ENCODE results near the gene LGALS7B. TPM values are rescaled to one million over a fixed set of nuclear protein-coding genes. Genes with fewer than 3 reads are reported as not detected.
"Not testable (repeated sequence)": the region's sequence is repeated elsewhere in the genome, so short reads cannot be mapped to it uniquely, and the experiment has no call there.

The LGALS7B gene
- total RNA-seq, 1 experiment from 2014 or later, result 2.4 TPM

DNA sequence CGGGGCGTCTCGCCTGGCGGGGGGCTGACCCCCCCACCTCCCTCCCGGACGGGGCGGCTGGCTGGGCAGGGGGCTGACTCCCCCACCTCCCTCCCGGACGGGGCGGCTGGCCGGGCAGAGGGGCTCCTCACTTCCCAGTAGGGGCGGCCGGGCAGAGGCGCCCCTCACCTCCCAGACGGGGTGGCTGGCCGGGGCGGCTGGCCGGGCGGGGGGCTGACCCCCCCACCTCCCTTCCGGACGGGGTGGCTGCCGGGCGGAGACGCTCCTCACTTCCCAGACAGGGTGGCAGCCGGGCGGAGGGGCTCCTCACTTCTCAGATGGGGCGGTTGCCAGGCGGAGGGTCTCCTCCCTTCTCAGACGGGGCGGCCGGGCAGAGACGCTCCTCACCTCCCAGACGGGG is 8.8 kb downstream of the LGALS7B start:
- ATAC-seq; CTCF ChIA-PET; H2AFZ ChIP-seq (ENCODE audit: low read depth, low read length, poor library complexity, severe bottlenecking); H3K9me3 ChIP-seq (ENCODE audit: control insufficient read depth in 1 of 2, insufficient read depth in 1 of 2, low read depth in 1 of 2, low read length in 2 of 2); H3K27ac ChIP-seq (ENCODE audit: low read depth, low read length); POLR2A ChIA-PET; H4K20me1 ChIP-seq (ENCODE audit: insufficient read depth); H3K4me1 ChIP-seq (ENCODE audit: control insufficient read depth in 1 of 2, insufficient read depth in 2 of 2, low read length in 2 of 2); H3K4me3 ChIP-seq (replicated peaks in 1 of 2; ENCODE audit: low read depth in 1 of 2, low read length in 2 of 2); H3K9me2 ChIP-seq (ENCODE audit: insufficient read depth); DNase-seq (ENCODE audit: low read depth, low spot score); H3K9ac ChIP-seq (ENCODE audit: low read length); intact Hi-C loops (cut with micrococcal nuclease); H3K36me3 ChIP-seq (ENCODE audit: control insufficient read depth in 1 of 2, insufficient read depth in 2 of 2, low read length in 2 of 2); H3K27me3 ChIP-seq (ENCODE audit: insufficient read depth, low read length); H3K4me2 ChIP-seq (ENCODE audit: low read length); BruUV-seq (replicated peaks); H3K79me2 ChIP-seq (ENCODE audit: insufficient read depth, low read length); RAD21 ChIA-PET (ENCODE audit: low non-redundant PET in 1 of 2, low total read pairs in 2 of 2, uncharacterized antibody in 2 of 2, unreplicated experiment in 2 of 2): not testable (repeated sequence)

DNA sequence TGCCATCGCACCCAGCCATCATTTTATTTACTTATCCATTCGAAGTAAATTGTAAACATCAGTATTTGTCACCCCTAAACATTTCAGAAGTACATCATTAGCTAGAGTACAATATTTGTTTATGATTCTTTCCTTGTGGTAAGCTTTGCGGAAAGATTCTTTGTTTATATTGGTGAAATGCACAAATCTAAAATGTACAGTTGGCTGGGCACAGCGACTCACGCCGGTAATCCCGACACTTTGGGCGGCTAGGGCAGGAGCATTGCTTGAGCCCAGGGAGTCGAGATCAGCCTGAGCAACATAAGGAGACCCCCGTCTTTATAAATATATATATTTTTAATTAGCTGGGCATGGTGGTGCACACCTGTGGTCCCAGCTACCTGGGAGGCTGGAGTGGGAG is 10.1 kb downstream of the LGALS7B start:
- Histone ChIP-seq H3K9ac (ENCODE audit: low read length) (no peak overlapping the region), H3K4me2 (ENCODE audit: low read length) (no peak overlapping the region), H3K36me3 (ENCODE audit: control insufficient read depth in 1 of 2, insufficient read depth in 2 of 2, low read length in 2 of 2) (no peaks in the 10 kb centered on the region), H3K4me3 (replicated peaks in 1 of 2; ENCODE audit: low read depth in 1 of 2, low read length in 2 of 2) (no peak overlapping the region), H4K20me1 (ENCODE audit: insufficient read depth) (no peaks in the 10 kb centered on the region), H3K27me3 (ENCODE audit: insufficient read depth, low read length) (no peaks in the 10 kb centered on the region), H3K9me3 (ENCODE audit: control insufficient read depth in 1 of 2, insufficient read depth in 1 of 2, low read depth in 1 of 2, low read length in 2 of 2) (no peaks in the 10 kb centered on the region), H3K4me1 (ENCODE audit: control insufficient read depth in 1 of 2, insufficient read depth in 2 of 2, low read length in 2 of 2) (peaks cover 0 to 3% of the 10 kb centered on the region in 2 experiments; a peak in 1 of 4 replicates), H3K27ac (ENCODE audit: low read depth, low read length) (no peak overlapping the region), H2AFZ (ENCODE audit: low read depth, low read length, poor library complexity, severe bottlenecking) (no peak overlapping the region), H3K9me2 (ENCODE audit: insufficient read depth) (no peaks in the 10 kb centered on the region), H3K79me2 (ENCODE audit: insufficient read depth, low read length) (no peaks in the 10 kb centered on the region)
- ChIA-PET POLR2A (interaction anchor here (2.5 kb wide), 1 partner anchor 23 kb away, joined by 13 read pairs; no protein-coding TSS in a partner anchor), RAD21 (ENCODE audit: low non-redundant PET in 1 of 2, low total read pairs in 2 of 2, uncharacterized antibody in 2 of 2, unreplicated experiment in 2 of 2) (no interaction called here), CTCF (no interaction called here)
- no peak for ATAC-seq
- intact Hi-C loops (cut with micrococcal nuclease), result no loop called here
- DNase-seq (ENCODE audit: low read depth, low spot score), result no peak
- BruUV-seq (replicated peaks), result no TSS peak
- TF ChIP-seq, protein P1, sequence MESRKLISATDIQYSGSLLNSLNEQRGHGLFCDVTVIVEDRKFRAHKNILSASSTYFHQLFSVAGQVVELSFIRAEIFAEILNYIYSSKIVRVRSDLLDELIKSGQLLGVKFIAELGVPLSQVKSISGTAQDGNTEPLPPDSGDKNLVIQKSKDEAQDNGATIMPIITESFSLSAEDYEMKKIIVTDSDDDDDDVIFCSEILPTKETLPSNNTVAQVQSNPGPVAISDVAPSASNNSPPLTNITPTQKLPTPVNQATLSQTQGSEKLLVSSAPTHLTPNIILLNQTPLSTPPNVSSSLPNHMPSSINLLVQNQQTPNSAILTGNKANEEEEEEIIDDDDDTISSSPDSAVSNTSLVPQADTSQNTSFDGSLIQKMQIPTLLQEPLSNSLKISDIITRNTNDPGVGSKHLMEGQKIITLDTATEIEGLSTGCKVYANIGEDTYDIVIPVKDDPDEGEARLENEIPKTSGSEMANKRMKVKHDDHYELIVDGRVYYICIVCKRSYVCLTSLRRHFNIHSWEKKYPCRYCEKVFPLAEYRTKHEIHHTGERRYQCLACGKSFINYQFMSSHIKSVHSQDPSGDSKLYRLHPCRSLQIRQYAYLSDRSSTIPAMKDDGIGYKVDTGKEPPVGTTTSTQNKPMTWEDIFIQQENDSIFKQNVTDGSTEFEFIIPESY (IDR thresholded peaks at IDR 0.05; ENCODE audit: extremely low read depth, insufficient replicate concordance, low read length), result no peak
- no peak for TF ChIP-seq POLR2A (IDR thresholded peaks at IDR 0.05; ENCODE audit: borderline replicate concordance, extremely low read depth, insufficient read depth, insufficient read length)
- TF ChIP-seq POLR2AphosphoS5 (IDR thresholded peaks at IDR 0.05; ENCODE audit: low read depth, low read length), result no peak
- TF ChIP-seq SIN3A (IDR thresholded peaks at IDR 0.05; ENCODE audit: low read depth), result no peak
- no peak for TF ChIP-seq CBX3 (IDR thresholded peaks at IDR 0.05; ENCODE audit: low read depth)
- TF ChIP-seq TCF7L2 (IDR thresholded peaks at IDR 0.05; ENCODE audit: borderline replicate concordance, extremely low read depth, insufficient read depth, insufficient read length), result no peak
- no peak for TF ChIP-seq SRF (IDR thresholded peaks at IDR 0.05; ENCODE audit: low read depth)
- TF ChIP-seq, protein P2, sequence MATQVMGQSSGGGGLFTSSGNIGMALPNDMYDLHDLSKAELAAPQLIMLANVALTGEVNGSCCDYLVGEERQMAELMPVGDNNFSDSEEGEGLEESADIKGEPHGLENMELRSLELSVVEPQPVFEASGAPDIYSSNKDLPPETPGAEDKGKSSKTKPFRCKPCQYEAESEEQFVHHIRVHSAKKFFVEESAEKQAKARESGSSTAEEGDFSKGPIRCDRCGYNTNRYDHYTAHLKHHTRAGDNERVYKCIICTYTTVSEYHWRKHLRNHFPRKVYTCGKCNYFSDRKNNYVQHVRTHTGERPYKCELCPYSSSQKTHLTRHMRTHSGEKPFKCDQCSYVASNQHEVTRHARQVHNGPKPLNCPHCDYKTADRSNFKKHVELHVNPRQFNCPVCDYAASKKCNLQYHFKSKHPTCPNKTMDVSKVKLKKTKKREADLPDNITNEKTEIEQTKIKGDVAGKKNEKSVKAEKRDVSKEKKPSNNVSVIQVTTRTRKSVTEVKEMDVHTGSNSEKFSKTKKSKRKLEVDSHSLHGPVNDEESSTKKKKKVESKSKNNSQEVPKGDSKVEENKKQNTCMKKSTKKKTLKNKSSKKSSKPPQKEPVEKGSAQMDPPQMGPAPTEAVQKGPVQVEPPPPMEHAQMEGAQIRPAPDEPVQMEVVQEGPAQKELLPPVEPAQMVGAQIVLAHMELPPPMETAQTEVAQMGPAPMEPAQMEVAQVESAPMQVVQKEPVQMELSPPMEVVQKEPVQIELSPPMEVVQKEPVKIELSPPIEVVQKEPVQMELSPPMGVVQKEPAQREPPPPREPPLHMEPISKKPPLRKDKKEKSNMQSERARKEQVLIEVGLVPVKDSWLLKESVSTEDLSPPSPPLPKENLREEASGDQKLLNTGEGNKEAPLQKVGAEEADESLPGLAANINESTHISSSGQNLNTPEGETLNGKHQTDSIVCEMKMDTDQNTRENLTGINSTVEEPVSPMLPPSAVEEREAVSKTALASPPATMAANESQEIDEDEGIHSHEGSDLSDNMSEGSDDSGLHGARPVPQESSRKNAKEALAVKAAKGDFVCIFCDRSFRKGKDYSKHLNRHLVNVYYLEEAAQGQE (IDR thresholded peaks at IDR 0.05; ENCODE audit: low read depth), result no peak
- no peak for TF ChIP-seq FOSL1 (IDR thresholded peaks at IDR 0.05; ENCODE audit: low read depth)
- no peak for TF ChIP-seq CEBPB (IDR thresholded peaks at IDR 0.05; ENCODE audit: low read depth)
- TF ChIP-seq, protein P3, sequence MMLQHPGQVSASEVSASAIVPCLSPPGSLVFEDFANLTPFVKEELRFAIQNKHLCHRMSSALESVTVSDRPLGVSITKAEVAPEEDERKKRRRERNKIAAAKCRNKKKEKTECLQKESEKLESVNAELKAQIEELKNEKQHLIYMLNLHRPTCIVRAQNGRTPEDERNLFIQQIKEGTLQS (IDR thresholded peaks at IDR 0.05), result no peak
- TF ChIP-seq, protein P4, sequence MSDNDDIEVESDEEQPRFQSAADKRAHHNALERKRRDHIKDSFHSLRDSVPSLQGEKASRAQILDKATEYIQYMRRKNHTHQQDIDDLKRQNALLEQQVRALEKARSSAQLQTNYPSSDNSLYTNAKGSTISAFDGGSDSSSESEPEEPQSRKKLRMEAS (IDR thresholded peaks at IDR 0.05), result no peak
- TF ChIP-seq JUND (IDR thresholded peaks at IDR 0.05), result no peak
- no peak for TF ChIP-seq YY1 (IDR thresholded peaks at IDR 0.05; ENCODE audit: extremely low read depth, insufficient replicate concordance, low read depth, low read length)
- no peak for TF ChIP-seq ZFX (IDR thresholded peaks at IDR 0.05)
- no peak for TF ChIP-seq ELF1 (IDR thresholded peaks at IDR 0.05; ENCODE audit: borderline replicate concordance, low read depth)
